ENCODE data around the gene NYAP2.
A peak's percentile ranks its signal among the peaks of the same experiment; 100 is the strongest.

Gene NYAP2

GRCh38 chr2:225429717-225430116 is 30.2 kb downstream of the NYAP2 start:
- DNase-seq (ENCODE audit: low read depth) = no peak

- DNase-seq (ENCODE audit: low read depth) = no peak
These were observed 31.8 kb downstream of the NYAP2 start for GRCh38 chr2:225431105-225431863.

- no peak for DNase-seq (ENCODE audit: low read depth)
These were observed 34.5 kb downstream of the NYAP2 start for GRCh38 chr2:225434014-225434413.

- DNase-seq (ENCODE audit: low read depth) = no peak
These were observed 37.8 kb downstream of the NYAP2 start for GRCh38 chr2:225437319-225437718.

- DNase-seq (ENCODE audit: low read depth) = no peak
These were observed 38.7 kb downstream of the NYAP2 start for GRCh38 chr2:225438248-225438647.

GRCh38 chr2:225452677-225453076 is 53.2 kb downstream of the NYAP2 start:
- DNase-seq (ENCODE audit: low read depth) = no peak

GRCh38 chr2:225454412-225454811 is 54.9 kb downstream of the NYAP2 start:
- DNase-seq (ENCODE audit: low read depth) = no peak

- DNase-seq (ENCODE audit: low read depth) = no peak
These were observed 57.2 kb downstream of the NYAP2 start for GRCh38 chr2:225456619-225457260.

- no peak for DNase-seq (ENCODE audit: low read depth)
These were observed 58.0 kb downstream of the NYAP2 start for GRCh38 chr2:225457482-225457881.

- DNase-seq (ENCODE audit: low read depth) = no peak
These were observed 59.1 kb downstream of the NYAP2 start for GRCh38 chr2:225458431-225459117.

GRCh38 chr2:225462417-225462816 is 62.9 kb downstream of the NYAP2 start:
- no peak for DNase-seq (ENCODE audit: low read depth)

GRCh38 chr2:225462945-225463344 is 63.4 kb downstream of the NYAP2 start:
- no peak for DNase-seq (ENCODE audit: low read depth)

- no peak for DNase-seq (ENCODE audit: low read depth)
These were observed 63.9 kb downstream of the NYAP2 start for GRCh38 chr2:225463449-225463848.

- DNase-seq (ENCODE audit: low read depth) = no peak
These were observed 65.0 kb downstream of the NYAP2 start for GRCh38 chr2:225464346-225465025.

GRCh38 chr2:225465827-225466226 is 66.3 kb downstream of the NYAP2 start:
- DNase-seq (ENCODE audit: low read depth) = no peak

- DNase-seq (ENCODE audit: low read depth) = no peak
These were observed 67.5 kb downstream of the NYAP2 start for GRCh38 chr2:225466891-225467604.

- DNase-seq (ENCODE audit: low read depth) = peak; percentile 36
These were observed 68.6 kb downstream of the NYAP2 start for GRCh38 chr2:225468131-225468530.

GRCh38 chr2:225471039-225471438 is 71.5 kb downstream of the NYAP2 start:
- no peak for DNase-seq (ENCODE audit: low read depth)

GRCh38 chr2:225471482-225471881 is 72.0 kb downstream of the NYAP2 start:
- DNase-seq (ENCODE audit: low read depth) = no peak

- DNase-seq (ENCODE audit: low read depth) = no peak
These were observed 72.7 kb downstream of the NYAP2 start for GRCh38 chr2:225472161-225472560.

GRCh38 chr2:225479386-225479785 is 79.9 kb downstream of the NYAP2 start:
- no peak for DNase-seq (ENCODE audit: low read depth)

GRCh38 chr2:225484751-225485150 is 85.2 kb downstream of the NYAP2 start:
- DNase-seq (ENCODE audit: low read depth) = no peak
